ENCODE data around the gene TP63. TPM values are rescaled to one million over a fixed set of nuclear protein-coding genes. Genes with fewer than 3 reads are reported as not detected.

The TP63 gene
- total and polyA plus RNA-seq, 7 experiments from 2014 or later = 0.11 to 0.97 (median 0.20) TPM; not detected in 4

DNA sequence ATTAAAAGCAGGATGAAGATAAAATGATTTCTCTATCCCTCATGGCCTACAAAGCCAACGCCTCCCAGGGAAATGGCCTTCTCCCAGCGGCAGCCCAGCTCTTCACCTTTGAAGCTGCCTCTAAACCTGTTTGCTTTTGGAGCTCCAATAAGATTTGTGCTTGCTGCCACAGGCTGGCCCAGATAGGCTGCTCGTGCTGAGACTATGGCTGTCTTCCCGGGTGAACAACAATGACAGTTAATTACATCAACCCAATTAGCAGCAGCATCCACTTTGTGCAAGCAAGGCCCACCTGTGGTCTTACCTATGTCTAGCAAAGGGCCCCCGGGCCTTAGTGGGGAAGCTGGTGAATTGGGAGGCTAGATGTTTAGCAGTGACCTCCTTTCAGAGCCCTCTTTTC is 309.9 kb downstream of the TP63 start:
- Histone ChIP-seq H3K4me3 (ENCODE audit: low read length) (no peak overlapping the region), H3K27me3 (ENCODE audit: control insufficient read depth in 2 of 2, insufficient read depth in 2 of 2, low read length in 2 of 2) (no peaks in the 10 kb centered on the region), H3K4me1 (ENCODE audit: control insufficient read depth in 2 of 2, insufficient read depth in 2 of 2, low read length in 2 of 2) (no peaks in the 10 kb centered on the region), H3K27ac (ENCODE audit: low read depth, low read length) (no peak overlapping the region), H3K36me3 (ENCODE audit: control insufficient read depth in 2 of 3, insufficient read depth in 3 of 3, low read length in 3 of 3) (no peaks in the 10 kb centered on the region), H3K9me3 (ENCODE audit: control insufficient read depth in 2 of 3, low read length in 3 of 3) (no peaks in the 10 kb centered on the region)
- intact Hi-C loops (cut with micrococcal nuclease) = no loop called here
- ATAC-seq (no peak), DNase-seq (no peak)
- Mint-ChIP-seq H3K27me3 (peaks cover 0 to 4% (median 0%) of the 10 kb centered on the region in 5 donors), H3K4me1 (no peaks in the 10 kb centered on the region), H3K9me3 (no peaks in the 10 kb centered on the region), H3K36me3 (no peaks in the 10 kb centered on the region), H3K4me3 (no peak overlapping the region), H3K27ac (no peak overlapping the region)
- ChIA-PET CTCF (no interaction called here), POLR2A (interaction anchor here (0.7 kb wide), 1 partner anchor 380 kb away, joined by 3 read pairs; no protein-coding TSS in a partner anchor)

DNA sequence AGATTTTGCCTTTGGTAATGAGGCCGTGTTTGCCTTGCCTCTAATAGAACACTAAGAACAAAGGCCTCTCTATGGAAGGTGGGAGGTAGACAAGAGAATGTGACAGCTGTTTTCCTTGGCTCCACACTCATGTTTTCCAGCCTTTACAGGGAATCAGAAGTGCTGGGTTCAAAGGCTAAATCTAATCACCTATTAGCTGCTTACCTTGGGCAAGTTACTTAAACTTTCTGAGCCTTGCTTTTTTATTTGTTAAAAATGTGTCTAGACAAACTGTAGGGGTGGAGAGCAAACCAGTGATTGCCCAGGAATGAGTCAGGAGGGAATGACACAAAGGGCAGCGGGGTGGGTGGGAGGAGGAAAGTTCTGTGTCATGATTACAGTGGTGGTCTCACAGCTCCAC is 310.5 kb downstream of the TP63 start:
- H3K27me3 ChIP-seq (ENCODE audit: control insufficient read depth in 2 of 2, insufficient read depth in 2 of 2, low read length in 2 of 2) = no peaks in the 10 kb centered on the region
- DNase-seq = no peak
- ChIA-PET POLR2A (no interaction called here), CTCF (no interaction called here)
- H3K36me3 ChIP-seq (ENCODE audit: control insufficient read depth in 2 of 3, insufficient read depth in 3 of 3, low read length in 3 of 3) = no peaks in the 10 kb centered on the region
- H3K27me3 Mint-ChIP-seq = peaks cover 0 to 4% (median 0%) of the 10 kb centered on the region in 5 donors
- no peaks in the 10 kb centered on the region for H3K4me1 ChIP-seq (ENCODE audit: control insufficient read depth in 2 of 2, insufficient read depth in 2 of 2, low read length in 2 of 2)
- no peaks in the 10 kb centered on the region for H3K9me3 Mint-ChIP-seq
- ATAC-seq = no peak
- H3K27ac ChIP-seq (ENCODE audit: low read depth, low read length) = no peak overlapping the region
- H3K4me3 Mint-ChIP-seq = no peak overlapping the region
- no peak overlapping the region for H3K27ac Mint-ChIP-seq
- no peaks in the 10 kb centered on the region for H3K4me1 Mint-ChIP-seq
- no peaks in the 10 kb centered on the region for H3K36me3 Mint-ChIP-seq
- no peaks in the 10 kb centered on the region for H3K9me3 ChIP-seq (ENCODE audit: control insufficient read depth in 2 of 3, low read length in 3 of 3)
- intact Hi-C loops (cut with micrococcal nuclease) = no loop called here
- H3K4me3 ChIP-seq (ENCODE audit: low read length) = no peak overlapping the region

DNA sequence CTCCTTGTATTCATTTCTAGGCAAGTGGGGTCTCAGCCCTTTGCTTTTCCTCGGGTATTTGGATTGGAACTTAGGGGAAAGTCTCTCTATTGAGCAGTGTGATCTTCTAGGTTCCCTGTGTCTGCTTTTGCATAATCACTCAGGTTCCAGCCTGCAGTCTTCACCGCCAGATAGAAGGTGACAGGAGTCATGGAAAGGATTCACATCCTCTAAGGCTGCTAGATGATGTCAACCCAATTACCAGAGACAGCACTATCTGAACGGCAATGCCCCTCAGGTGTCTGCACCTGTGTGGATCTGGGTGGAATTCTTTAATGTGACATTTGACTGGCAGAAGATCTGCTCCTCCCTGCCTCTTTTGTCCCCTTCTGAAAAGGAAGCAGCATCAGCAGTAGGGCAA is 311.8 kb downstream of the TP63 start:
- Histone ChIP-seq H3K27ac (ENCODE audit: low read depth, low read length) (no peak overlapping the region), H3K9me3 (ENCODE audit: control insufficient read depth in 2 of 3, low read length in 3 of 3) (no peaks in the 10 kb centered on the region), H3K4me1 (ENCODE audit: control insufficient read depth in 2 of 2, insufficient read depth in 2 of 2, low read length in 2 of 2) (no peaks in the 10 kb centered on the region), H3K27me3 (ENCODE audit: control insufficient read depth in 2 of 2, insufficient read depth in 2 of 2, low read length in 2 of 2) (no peaks in the 10 kb centered on the region), H3K36me3 (ENCODE audit: control insufficient read depth in 2 of 3, insufficient read depth in 3 of 3, low read length in 3 of 3) (no peaks in the 10 kb centered on the region), H3K4me3 (ENCODE audit: low read length) (no peak overlapping the region)
- no peak for DNase-seq
- Mint-ChIP-seq H3K9me3 (no peaks in the 10 kb centered on the region), H3K4me1 (peaks cover 0 to under 1% (median 0%) of the 10 kb centered on the region in 7 donors), H3K27me3 (peaks cover 0 to 4% (median 0%) of the 10 kb centered on the region in 5 donors), H3K36me3 (no peaks in the 10 kb centered on the region), H3K27ac (no peak overlapping the region), H3K4me3 (no peak overlapping the region)
- POLR2A ChIA-PET = no interaction called here
- CTCF ChIA-PET = no interaction called here
- ATAC-seq = no peak
- intact Hi-C loops (cut with micrococcal nuclease) = no loop called here

DNA sequence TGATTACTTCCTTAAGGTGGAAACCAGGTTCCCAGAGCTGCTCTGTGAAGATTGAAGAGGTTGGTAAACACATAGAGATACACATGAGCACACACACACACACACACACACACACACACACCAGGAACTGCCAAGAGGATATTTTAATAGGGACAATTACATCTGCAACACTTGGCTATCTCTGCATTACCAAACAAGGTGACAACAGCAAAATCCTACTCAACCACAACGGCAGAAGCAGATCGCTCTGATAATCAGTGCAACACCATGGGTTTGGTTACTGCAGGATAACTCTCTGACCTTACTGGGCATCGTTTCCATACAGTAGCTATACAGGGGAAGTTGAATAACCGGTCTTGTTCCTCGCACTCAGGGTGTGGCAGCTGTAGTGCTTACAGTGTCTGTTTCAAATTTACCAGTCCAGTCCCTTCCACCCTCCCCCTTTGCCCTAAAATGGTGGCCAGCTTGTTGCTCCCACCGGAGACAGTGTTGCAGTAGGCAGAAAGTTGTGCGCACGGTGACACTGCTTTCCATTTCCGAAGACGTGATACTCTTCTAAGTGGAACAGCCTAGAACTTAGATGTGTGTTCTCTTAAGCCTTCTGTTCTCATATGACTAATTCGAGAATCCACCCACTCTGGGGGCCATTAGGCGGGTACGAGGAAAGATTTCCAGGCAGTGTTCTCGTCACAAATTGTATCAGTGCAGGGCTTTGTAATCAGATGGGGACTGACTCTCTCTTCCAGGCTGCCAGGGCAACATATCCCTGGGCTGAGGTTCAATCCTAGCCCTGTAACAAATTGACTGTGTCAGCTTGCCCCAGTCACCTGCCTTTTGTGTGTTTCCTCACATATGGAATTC is 313.3 kb downstream of the TP63 start:
- intact Hi-C loops (cut with micrococcal nuclease) = no loop called here
- H3K27ac ChIP-seq (ENCODE audit: low read depth, low read length) = no peak overlapping the region
- H3K4me3 ChIP-seq (ENCODE audit: low read length) = no peak overlapping the region
- ChIA-PET CTCF (interaction anchor here (0.5 kb wide), 1 partner anchor 33 kb away, joined by 3 read pairs; no protein-coding TSS in a partner anchor), POLR2A (no interaction called here)
- no peak for DNase-seq
- ATAC-seq = no peak
- no peaks in the 10 kb centered on the region for H3K36me3 ChIP-seq (ENCODE audit: control insufficient read depth in 2 of 3, insufficient read depth in 3 of 3, low read length in 3 of 3)
- no peaks in the 10 kb centered on the region for H3K27me3 ChIP-seq (ENCODE audit: control insufficient read depth in 2 of 2, insufficient read depth in 2 of 2, low read length in 2 of 2)
- Mint-ChIP-seq H3K9me3 (no peaks in the 10 kb centered on the region), H3K4me3 (no peak overlapping the region), H3K36me3 (no peaks in the 10 kb centered on the region), H3K27ac (no peak overlapping the region), H3K27me3 (peaks cover 0 to 4% (median 0%) of the 10 kb centered on the region in 5 donors), H3K4me1 (peaks cover 0 to 9% (median 4%) of the 10 kb centered on the region in 7 donors)
- no peaks in the 10 kb centered on the region for H3K9me3 ChIP-seq (ENCODE audit: control insufficient read depth in 2 of 3, low read length in 3 of 3)
- no peaks in the 10 kb centered on the region for H3K4me1 ChIP-seq (ENCODE audit: control insufficient read depth in 2 of 2, insufficient read depth in 2 of 2, low read length in 2 of 2)

DNA sequence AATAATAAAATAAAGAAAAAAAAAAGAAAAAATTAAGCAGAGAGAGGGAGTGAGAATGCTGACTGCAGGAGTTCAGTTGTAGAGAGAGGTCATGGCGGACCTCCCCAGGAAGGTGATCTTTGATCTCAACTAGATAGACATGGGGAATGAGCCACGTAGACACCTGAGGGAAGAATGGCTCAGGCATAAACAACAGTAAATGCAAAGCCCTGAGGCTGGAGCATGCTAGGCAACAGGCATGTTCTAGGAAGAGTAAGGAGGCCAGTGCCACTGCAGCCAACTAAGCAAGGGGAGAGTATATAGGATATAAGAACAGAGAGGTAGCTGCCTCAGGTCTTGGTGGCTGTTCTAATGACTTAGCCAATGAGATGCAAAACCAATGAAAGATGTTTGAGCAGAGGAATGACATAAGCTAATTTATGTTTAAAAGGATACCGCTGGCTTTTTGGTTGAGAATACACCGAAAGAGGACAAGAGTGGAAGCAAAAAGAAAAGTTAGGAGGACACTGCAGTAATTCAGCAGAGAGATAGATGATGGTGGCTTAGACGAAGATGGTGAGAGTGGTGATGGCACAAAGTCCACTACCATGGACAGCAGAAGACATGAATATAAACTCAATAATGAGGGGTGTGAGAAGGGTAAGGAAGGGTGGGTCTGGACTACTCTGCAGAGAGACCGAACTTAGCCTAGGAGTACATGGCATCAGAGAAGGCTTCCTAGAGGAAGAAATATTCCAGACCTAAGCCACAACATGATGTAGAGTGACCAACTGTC is 314.9 kb downstream of the TP63 start:
- Histone ChIP-seq H3K4me3 (ENCODE audit: low read length) (no peak overlapping the region), H3K27me3 (ENCODE audit: control insufficient read depth in 2 of 2, insufficient read depth in 2 of 2, low read length in 2 of 2) (no peaks in the 10 kb centered on the region), H3K27ac (ENCODE audit: low read depth, low read length) (no peak overlapping the region), H3K9me3 (ENCODE audit: control insufficient read depth in 2 of 3, low read length in 3 of 3) (no peaks in the 10 kb centered on the region), H3K36me3 (ENCODE audit: control insufficient read depth in 2 of 3, insufficient read depth in 3 of 3, low read length in 3 of 3) (no peaks in the 10 kb centered on the region), H3K4me1 (ENCODE audit: control insufficient read depth in 2 of 2, insufficient read depth in 2 of 2, low read length in 2 of 2) (no peaks in the 10 kb centered on the region)
- Mint-ChIP-seq H3K4me1 (peaks cover 0 to 12% (median 4%) of the 10 kb centered on the region in 7 donors), H3K27me3 (peaks cover 0 to 7% (median 0%) of the 10 kb centered on the region in 5 donors), H3K4me3 (no peak overlapping the region), H3K36me3 (no peaks in the 10 kb centered on the region), H3K27ac (no peak overlapping the region), H3K9me3 (no peaks in the 10 kb centered on the region)
- intact Hi-C loops (cut with micrococcal nuclease) = no loop called here
- CTCF ChIA-PET = interaction anchor here (2.7 to 3.1 kb wide), 2 partner anchors 674 to 676 kb away, joined by 23 read pairs; no protein-coding TSS in a partner anchor
- POLR2A ChIA-PET = no interaction called here
- no peak for ATAC-seq
- DNase-seq = no peak
